Measurements from ENCODE around the gene C1orf159.

Gene C1orf159

DNA sequence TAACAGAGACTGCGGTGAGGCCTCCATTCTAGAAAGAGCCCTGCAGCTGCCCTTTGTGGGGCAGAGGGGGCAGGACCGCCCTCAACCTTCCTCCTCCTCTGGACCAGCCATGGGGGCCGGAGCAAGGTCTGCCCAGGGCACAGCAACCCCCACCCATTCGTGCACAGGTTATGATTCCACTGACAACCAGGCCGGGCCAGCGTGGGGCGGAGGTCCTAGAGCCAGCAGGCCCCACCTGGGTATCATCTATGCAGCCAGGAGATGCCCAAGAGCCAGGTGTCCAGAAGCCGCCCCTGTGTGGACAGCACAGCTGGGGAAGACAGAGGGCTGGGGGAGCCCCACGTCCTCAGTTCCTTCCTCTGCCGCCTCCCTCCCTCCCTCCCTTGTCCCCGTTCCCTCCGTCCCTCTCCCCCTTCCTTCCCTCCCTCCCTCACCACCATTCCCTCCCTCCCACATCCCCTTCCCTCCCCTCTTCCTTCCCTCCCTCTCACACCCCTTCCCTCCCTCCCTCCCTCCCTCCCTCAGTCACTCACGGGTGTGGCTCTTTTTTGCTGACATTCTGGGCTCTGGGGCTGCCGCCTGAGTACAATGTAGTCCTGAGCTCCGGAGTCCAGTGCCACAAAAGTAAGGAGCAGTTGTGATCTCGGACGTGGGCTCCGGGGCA lies 54.1 kb downstream of the C1orf159 start:
- Histone ChIP-seq H2BK15ac (ENCODE audit: low read depth, poor library complexity, severe bottlenecking) (no peak overlapping the region), H2BK120ac (ENCODE audit: low read depth, low read length) (peak overlapping the region; percentile 50), H2AFZ (ENCODE audit: low read depth, low read length) (no peak overlapping the region), H3K4ac (ENCODE audit: low read depth in 1 of 2, low read length in 2 of 2) (no peak overlapping the region), H3K18ac (ENCODE audit: low read depth in 1 of 2, low read length in 2 of 2) (no peak overlapping the region), H3K27me3 (ENCODE audit: control insufficient read depth in 1 of 2, insufficient read depth in 1 of 2, low read length in 2 of 2) (peaks cover 0 to 74% of the 10 kb centered on the region in 2 experiments), H2AK5ac (ENCODE audit: low read length, severe bottlenecking) (peak overlapping the region; percentile 73), H3K27ac (ENCODE audit: low read length, poor library complexity, severe bottlenecking) (no peak overlapping the region), H3K14ac (ENCODE audit: low read length in 2 of 2) (no peak overlapping the region), H2BK5ac (ENCODE audit: low read depth, low read length, poor library complexity, severe bottlenecking) (no peak overlapping the region), H2BK12ac (ENCODE audit: low read length in 2 of 2) (peak overlapping the region in 1 of 2 experiments; percentile 26), H3K23ac (ENCODE audit: low read length in 2 of 2) (peak overlapping the region in 1 of 2 experiments; percentile 25), H3K4me2 (ENCODE audit: low read length, poor library complexity, severe bottlenecking) (no peak overlapping the region), H3K9me3 (ENCODE audit: control insufficient read depth, low read length) (no peaks in the 10 kb centered on the region), H3K79me1 (replicated peaks; ENCODE audit: low read length, poor library complexity, severe bottlenecking) (peaks cover 7% of the 10 kb centered on the region), H4K91ac (ENCODE audit: low read length) (no peak overlapping the region), H4K8ac (ENCODE audit: low read length) (no peak overlapping the region), H3K4me3 (ENCODE audit: insufficient read depth in 1 of 2, low read depth in 1 of 2, low read length in 2 of 2) (no peak overlapping the region), H3K4me1 (ENCODE audit: control insufficient read depth, insufficient read depth, low read depth, low read length) (peaks cover 61% of the 10 kb centered on the region), H3K36me3 (ENCODE audit: control insufficient read depth in 1 of 2, insufficient read depth in 2 of 2, low read depth in 1 of 2, low read length in 2 of 2) (peaks cover 0 to 3% of the 10 kb centered on the region in 2 experiments), H3K9ac (ENCODE audit: low read length) (no peak overlapping the region)
- WGBS: 74% methylated on average over 16 of the region's 18 CpGs
- no peak for DNase-seq

DNA sequence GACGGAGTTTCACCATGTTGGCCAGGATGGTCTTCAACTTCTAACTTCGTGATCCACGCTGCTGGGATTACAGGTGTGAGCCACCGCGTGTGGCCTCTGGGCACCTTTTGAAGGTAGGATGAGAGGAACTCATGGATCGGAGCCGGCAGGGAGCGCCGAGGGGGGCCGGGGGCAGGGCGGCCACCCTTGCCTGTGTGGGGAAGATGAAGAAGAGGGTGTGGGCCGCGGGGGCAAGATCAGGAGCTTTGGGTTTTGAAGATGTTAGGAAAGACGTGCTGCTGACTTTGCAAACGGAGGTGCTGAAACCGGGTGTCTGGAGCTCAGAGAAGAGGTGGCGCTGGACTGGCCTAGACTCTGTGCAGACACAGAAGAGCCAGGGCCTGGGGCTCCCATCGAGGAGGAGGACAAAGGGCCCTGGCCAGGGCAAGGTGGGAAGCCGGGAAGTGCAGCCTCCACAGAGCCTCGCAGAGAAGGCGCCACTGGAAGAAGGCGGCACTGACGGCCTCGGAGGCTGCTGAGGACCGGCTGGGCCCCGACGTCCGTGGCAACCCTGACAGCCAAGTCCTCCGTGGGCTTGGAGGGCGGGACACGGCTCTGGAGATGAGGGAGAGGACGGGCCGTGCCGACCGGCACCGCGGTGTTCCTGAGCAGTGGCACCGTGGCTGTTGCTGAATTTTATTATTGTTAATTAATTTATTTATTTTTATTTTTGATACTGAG lies 55.4 kb downstream of the C1orf159 start:
- Histone ChIP-seq H2AFZ (ENCODE audit: low read depth, low read length) (no peak overlapping the region), H3K4me3 (ENCODE audit: insufficient read depth in 1 of 2, low read depth in 1 of 2, low read length in 2 of 2) (no peak overlapping the region), H4K8ac (ENCODE audit: low read length) (no peak overlapping the region), H3K27me3 (ENCODE audit: control insufficient read depth in 1 of 2, insufficient read depth in 1 of 2, low read length in 2 of 2) (peaks cover 0 to 69% of the 10 kb centered on the region in 2 experiments), H2BK15ac (ENCODE audit: low read depth, poor library complexity, severe bottlenecking) (no peak overlapping the region), H3K4me1 (ENCODE audit: control insufficient read depth, insufficient read depth, low read depth, low read length) (peaks cover 61% of the 10 kb centered on the region), H3K4me2 (ENCODE audit: low read length, poor library complexity, severe bottlenecking) (no peak overlapping the region), H2BK12ac (ENCODE audit: low read length in 2 of 2) (no peak overlapping the region), H4K91ac (ENCODE audit: low read length) (no peak overlapping the region), H3K9ac (ENCODE audit: low read length) (no peak overlapping the region), H2AK5ac (ENCODE audit: low read length, severe bottlenecking) (no peak overlapping the region), H2BK120ac (ENCODE audit: low read depth, low read length) (no peak overlapping the region), H3K27ac (ENCODE audit: low read length, poor library complexity, severe bottlenecking) (no peak overlapping the region), H2BK5ac (ENCODE audit: low read depth, low read length, poor library complexity, severe bottlenecking) (no peak overlapping the region), H3K14ac (ENCODE audit: low read length in 2 of 2) (no peak overlapping the region), H3K79me1 (replicated peaks; ENCODE audit: low read length, poor library complexity, severe bottlenecking) (peaks cover 7% of the 10 kb centered on the region), H3K18ac (ENCODE audit: low read depth in 1 of 2, low read length in 2 of 2) (no peak overlapping the region), H3K4ac (ENCODE audit: low read depth in 1 of 2, low read length in 2 of 2) (no peak overlapping the region), H3K23ac (ENCODE audit: low read length in 2 of 2) (no peak overlapping the region), H3K36me3 (ENCODE audit: control insufficient read depth in 1 of 2, insufficient read depth in 2 of 2, low read depth in 1 of 2, low read length in 2 of 2) (peaks cover 0 to 17% of the 10 kb centered on the region in 2 experiments), H3K9me3 (ENCODE audit: control insufficient read depth, low read length) (no peaks in the 10 kb centered on the region)
- no peak for DNase-seq
- 64% methylated on average over 30 of the region's 38 CpGs for WGBS

DNA sequence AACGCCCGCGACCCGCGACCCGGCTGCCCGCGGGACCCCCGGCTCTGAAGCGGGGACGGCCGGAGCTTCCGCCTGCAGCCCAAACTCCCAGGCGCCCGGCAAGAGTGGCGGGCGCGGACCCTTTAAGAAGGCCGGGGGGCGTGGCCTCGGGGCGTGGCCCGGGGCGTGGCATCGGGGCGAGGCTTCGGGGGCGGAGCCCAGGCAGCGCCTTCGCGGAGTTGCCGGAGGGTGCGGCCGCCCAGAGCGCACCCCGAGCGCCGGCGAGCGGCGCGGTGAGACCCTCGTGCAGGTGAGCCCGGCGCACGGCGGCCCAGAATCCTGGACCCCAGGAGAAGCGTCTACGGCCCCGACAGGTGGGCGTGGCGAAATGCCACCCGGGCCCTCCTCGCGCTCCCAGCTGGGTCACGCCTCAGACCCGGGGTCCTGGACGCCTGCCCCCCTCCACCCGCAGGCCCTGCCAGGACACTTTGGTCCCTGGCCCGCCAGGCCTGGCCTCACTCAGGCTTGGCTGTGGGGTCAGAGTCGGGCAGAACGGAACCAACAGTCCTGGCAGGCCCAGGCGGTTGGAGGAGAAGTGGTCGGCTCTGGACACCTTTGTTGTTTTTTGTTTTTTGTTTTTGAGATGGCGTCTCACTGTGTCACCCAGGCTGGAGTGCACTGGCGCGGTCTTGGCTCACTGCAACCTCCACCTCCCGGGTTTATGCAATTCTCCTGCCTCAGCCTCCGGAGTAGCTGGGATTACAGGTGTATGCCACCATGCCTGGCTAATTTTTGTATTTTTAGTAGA lies 56.2 kb downstream of the C1orf159 start:
- Histone ChIP-seq H3K9me3 (ENCODE audit: control insufficient read depth, low read length) (no peaks in the 10 kb centered on the region), H3K4ac (ENCODE audit: low read depth in 1 of 2, low read length in 2 of 2) (no peak overlapping the region), H3K18ac (ENCODE audit: low read depth in 1 of 2, low read length in 2 of 2) (peak overlapping the region; percentile 15 to 66), H3K9ac (ENCODE audit: low read length) (no peak overlapping the region), H2AK5ac (ENCODE audit: low read length, severe bottlenecking) (no peak overlapping the region), H2BK120ac (ENCODE audit: low read depth, low read length) (no peak overlapping the region), H4K8ac (ENCODE audit: low read length) (peak overlapping the region; percentile 67), H3K4me3 (ENCODE audit: insufficient read depth in 1 of 2, low read depth in 1 of 2, low read length in 2 of 2) (peak overlapping the region; percentile 53 to 71), H3K4me1 (ENCODE audit: control insufficient read depth, insufficient read depth, low read depth, low read length) (peaks cover 61% of the 10 kb centered on the region), H2BK15ac (ENCODE audit: low read depth, poor library complexity, severe bottlenecking) (peak overlapping the region; percentile 80), H4K91ac (ENCODE audit: low read length) (no peak overlapping the region), H3K27me3 (ENCODE audit: control insufficient read depth in 1 of 2, insufficient read depth in 1 of 2, low read length in 2 of 2) (peaks cover 0 to 67% of the 10 kb centered on the region in 2 experiments), H3K36me3 (ENCODE audit: control insufficient read depth in 1 of 2, insufficient read depth in 2 of 2, low read depth in 1 of 2, low read length in 2 of 2) (peaks cover 0 to 24% of the 10 kb centered on the region in 2 experiments), H3K4me2 (ENCODE audit: low read length, poor library complexity, severe bottlenecking) (peak overlapping the region; percentile 95), H3K27ac (ENCODE audit: low read length, poor library complexity, severe bottlenecking) (no peak overlapping the region), H2BK12ac (ENCODE audit: low read length in 2 of 2) (no peak overlapping the region), H3K23ac (ENCODE audit: low read length in 2 of 2) (peak overlapping the region in 1 of 2 experiments; percentile 50), H3K14ac (ENCODE audit: low read length in 2 of 2) (peak overlapping the region in 1 of 2 experiments; percentile 66), H2BK5ac (ENCODE audit: low read depth, low read length, poor library complexity, severe bottlenecking) (no peak overlapping the region), H2AFZ (ENCODE audit: low read depth, low read length) (no peak overlapping the region), H3K79me1 (replicated peaks; ENCODE audit: low read length, poor library complexity, severe bottlenecking) (peaks cover 7% of the 10 kb centered on the region)
- 6% methylated on average over 66 of the region's 69 CpGs for WGBS
- DNase-seq: peak; percentile 70
